GM20000 (cell line): ENCODE results near the gene CMSS1.

ENCODE experiments used
- DNase-seq: peaks from one replicate; pipeline ENCODE4 v3.0.0; 2012; ENCODE audit warnings: low spot score
- TF ChIP-seq, protein P1 (sequence below): IDR thresholded peaks from 2 replicates; pipeline ENCODE4 v1.5.1; 2012; ENCODE audit warnings: mild to moderate bottlenecking, control low read depth; ENCODE audit errors: extremely low read depth, missing control alignments

Gene CMSS1

DNA sequence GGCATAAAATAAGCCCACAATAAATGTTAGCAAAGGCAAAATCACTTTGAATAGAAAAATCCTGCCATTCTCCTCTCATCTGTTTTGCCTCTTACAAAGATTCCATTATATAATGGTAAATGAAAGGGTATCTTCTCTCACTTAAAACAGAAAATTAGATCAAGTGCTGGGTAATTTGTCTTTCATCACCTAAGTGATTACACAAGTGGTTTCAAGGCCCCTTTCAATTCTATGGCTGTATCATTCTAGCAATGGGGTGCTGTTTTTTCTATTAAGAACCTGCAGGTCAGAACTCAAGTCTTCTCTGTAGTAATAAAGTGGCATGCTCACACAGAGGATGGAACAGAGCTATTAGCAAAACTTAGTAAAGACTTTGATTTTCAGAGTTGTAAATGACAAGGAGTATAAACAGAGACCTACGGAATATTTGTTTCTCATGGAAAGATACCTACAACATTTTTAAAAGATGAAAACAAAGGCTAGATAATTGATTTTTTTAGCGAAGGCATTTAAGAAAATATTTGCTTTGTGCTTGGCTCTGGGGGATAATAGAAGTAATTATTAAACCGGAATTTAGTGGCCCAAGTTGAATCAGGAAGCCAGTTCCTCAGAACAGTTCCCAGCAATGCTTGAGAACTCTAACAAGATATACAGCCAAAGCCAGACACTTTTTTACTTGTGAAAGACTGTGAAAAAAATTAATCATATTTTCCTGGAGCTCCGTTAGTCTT lies 137.4 kb downstream of the CMSS1 start:
- TF ChIP-seq, protein P1, sequence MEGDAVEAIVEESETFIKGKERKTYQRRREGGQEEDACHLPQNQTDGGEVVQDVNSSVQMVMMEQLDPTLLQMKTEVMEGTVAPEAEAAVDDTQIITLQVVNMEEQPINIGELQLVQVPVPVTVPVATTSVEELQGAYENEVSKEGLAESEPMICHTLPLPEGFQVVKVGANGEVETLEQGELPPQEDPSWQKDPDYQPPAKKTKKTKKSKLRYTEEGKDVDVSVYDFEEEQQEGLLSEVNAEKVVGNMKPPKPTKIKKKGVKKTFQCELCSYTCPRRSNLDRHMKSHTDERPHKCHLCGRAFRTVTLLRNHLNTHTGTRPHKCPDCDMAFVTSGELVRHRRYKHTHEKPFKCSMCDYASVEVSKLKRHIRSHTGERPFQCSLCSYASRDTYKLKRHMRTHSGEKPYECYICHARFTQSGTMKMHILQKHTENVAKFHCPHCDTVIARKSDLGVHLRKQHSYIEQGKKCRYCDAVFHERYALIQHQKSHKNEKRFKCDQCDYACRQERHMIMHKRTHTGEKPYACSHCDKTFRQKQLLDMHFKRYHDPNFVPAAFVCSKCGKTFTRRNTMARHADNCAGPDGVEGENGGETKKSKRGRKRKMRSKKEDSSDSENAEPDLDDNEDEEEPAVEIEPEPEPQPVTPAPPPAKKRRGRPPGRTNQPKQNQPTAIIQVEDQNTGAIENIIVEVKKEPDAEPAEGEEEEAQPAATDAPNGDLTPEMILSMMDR: no peak
- no peak for DNase-seq

DNA sequence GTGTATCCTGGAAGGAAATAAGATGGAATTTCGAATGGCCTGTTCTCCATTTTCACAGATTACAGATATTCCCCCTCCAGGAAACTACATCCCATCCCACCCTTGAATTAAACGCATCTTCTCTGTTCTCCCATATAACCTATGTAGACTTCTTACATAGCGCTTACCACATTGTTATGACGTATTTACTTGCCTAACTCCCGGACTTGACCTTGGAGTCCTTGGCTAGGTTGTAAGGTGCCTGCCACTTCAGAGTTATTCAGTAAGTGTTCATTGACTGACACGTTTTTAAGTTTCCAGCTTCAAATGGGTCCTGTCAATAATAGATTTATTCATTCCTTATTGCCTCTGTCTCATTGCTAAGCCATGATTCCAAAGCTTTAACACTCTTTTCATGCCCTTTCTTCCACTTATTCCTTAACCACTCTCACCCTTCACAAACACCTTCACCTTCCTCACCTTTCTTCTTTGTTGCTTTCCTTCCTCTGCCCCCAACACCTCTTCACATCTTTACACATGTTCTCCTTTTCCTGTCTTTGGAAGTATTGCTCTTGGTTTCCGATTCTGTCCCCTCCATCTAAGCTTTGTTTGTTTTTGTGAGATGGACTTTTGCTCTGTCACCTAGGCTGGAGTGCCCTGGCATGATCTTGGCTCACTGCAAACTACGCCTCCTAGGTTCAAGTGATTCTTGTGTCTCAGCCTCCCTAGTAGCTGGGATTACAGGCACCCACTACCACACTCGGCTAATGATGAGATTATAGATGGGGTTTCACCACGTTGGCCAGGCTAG lies 138.3 kb downstream of the CMSS1 start:
- TF ChIP-seq, protein P1: no peak
- DNase-seq: no peak

DNA sequence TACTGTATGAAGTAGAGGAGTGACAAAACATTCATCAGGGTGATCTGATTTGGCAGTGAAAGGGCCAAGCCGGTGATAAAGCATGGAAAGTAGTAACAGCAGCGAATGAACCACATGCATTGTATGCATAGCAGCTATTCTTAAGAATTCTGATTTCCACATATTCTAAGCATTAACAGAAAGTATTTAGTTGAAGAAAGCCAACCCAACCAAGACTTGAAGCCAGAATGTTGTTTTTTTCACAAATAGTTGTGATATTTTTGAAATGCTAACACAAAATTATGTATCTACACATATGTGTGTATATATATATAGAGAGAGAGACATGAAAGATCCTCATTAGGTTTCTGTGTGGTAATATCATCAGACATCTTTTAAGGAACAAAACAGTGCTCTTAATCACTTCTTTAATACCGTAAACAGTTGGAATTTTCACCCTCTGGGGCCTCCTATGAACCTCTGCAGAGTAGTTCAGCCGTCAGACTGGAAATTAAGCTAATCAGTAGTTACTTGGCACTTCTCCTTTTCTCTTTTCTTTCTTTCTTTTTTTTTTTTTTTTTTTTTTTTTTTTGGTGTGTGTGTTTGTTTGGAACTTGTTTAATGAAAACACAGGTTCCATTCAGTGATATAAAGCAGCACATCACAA lies 139.6 kb downstream of the CMSS1 start:
- DNase-seq: no peak
- TF ChIP-seq, protein P1: no peak

DNA sequence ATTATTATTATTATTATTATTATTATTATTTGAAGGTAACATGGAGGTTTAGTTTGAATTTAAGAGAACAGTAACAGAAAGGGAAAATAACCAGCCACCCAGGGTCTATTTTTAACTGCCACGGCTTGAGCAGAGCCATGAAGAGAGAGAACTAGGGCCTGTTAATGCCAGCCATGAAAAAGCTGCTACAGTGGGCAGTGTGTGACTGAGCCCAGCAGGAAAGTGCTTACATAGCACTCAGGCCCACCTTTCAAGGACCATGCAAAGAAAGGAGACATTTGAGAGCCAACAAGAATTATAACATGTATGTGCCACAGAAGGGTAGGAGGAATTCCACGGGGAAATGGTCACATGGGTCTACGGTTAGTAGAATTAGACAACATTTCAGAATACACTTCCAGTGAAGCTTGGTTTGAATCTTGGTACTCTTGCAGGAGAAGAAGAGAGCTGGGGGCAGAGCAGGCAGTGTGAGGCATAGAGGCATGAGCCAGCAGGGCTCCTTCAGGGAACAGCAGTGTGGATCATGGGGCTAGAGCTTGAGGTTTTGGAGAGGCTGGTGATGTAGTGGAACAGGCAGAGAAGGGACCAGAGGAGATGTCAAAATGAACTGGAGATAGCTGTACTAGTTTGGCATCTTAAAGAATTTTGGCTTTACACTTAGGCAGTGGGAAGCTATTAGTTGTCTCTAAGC lies 140.7 kb downstream of the CMSS1 start:
- no peak for DNase-seq
- TF ChIP-seq, protein P1: no peak

DNA sequence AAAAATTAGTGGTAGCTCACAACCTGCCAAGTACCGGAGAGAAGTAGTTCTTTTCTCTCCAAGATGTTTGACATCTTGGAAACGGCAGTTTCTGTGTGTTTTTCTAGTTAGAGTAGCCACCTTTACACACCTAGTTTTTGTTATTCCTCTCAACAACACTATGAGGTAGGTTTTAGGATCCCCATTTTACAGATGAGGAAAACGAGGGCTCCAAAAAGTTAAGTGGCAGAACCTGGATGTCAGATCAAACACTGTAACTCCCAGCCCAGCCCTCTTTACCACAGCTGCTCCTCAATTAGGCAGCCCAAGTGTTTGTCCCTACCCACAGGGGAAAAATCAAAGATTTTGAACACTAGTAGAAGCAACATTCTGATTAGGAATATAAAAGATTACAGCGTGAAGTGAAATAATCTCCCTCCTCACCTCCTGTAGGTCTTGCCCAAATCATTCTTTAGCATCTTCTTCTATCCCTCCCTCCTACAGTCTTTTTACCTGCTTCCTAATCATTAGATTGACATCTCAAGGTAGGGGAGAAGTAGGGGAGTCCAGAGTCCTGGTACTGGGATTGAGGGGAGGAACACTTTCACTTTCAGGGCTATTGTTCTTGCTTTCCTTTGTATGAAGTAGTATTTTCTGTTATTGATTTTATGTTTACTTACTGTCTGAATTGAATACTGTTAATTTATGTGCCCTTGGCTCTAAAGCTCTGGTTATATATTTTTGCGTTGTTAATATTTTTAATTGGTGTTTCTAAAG lies 142.6 kb downstream of the CMSS1 start:
- no peak for DNase-seq
- TF ChIP-seq, protein P1: no peak

DNA sequence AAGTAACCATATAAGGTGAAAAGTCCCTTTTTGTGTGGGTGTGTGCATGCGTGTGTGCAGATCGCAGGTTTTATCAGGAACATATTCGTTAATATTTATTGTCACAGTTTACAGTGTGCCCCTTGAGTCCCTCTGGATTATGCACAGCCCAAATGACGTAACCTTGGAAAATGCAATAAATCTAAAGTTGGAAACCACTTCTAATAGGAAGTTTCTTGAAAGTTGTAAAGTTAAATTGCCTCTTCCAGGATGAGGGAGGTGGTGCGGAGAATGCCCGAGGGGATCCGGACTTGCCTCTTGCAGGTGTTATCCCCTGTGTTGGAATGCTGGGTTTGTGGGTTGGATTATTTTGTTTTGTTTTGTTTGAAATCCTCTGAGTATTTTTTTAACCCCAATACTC lies 143.3 kb downstream of the CMSS1 start:
- TF ChIP-seq, protein P1: no peak
- no peak for DNase-seq
